Measurements from ENCODE around the gene KIF17. TPM values are rescaled to one million over a fixed set of nuclear protein-coding genes. Genes with fewer than 3 reads are reported as not detected.
"Not testable (repeated sequence)": the region's sequence is repeated elsewhere in the genome, so short reads cannot be mapped to it uniquely, and the experiment has no call there.

The KIF17 gene
- polyA plus RNA-seq, 5 donors = 5.5 to 12.1 (median 8.4) TPM

DNA sequence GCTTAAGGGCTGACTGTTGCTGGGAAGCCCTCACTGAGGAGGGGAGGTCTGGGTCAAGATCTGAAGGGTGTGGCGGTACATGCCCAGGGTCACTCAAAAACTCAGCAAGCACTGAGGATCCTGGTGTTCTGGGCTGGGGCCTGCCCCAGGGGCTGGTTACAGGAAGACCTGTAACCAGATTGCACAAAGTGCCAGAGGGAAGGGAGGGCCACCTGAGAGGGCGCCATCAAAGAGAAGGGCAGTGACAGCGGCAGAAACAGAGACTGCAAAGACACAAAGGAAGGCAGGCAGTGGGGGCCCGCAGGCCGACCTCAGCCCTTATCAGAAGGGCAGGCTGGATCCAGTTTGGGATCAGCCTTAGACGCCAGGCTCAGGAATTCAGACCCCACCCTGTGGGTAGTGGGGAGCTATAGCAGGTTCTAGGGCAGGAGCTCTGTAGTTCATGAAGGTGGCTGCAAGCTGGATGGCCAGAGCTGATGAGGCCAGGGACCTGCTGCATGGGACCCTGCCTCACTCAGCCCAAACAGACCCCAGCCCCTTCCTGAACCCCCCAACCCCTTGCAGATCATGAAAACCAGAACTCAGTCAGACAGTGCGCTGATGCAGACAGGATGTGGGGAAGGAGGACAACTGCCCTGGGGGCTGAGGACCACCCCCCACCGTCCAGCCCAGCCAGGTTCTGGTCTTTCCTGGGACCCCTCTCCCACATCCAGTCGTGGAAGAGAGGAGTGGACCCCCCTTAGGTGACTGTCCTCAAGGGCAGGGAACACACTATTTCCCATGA, 10.8 kb upstream of the KIF17 start:
- no peak for DNase-seq

DNA sequence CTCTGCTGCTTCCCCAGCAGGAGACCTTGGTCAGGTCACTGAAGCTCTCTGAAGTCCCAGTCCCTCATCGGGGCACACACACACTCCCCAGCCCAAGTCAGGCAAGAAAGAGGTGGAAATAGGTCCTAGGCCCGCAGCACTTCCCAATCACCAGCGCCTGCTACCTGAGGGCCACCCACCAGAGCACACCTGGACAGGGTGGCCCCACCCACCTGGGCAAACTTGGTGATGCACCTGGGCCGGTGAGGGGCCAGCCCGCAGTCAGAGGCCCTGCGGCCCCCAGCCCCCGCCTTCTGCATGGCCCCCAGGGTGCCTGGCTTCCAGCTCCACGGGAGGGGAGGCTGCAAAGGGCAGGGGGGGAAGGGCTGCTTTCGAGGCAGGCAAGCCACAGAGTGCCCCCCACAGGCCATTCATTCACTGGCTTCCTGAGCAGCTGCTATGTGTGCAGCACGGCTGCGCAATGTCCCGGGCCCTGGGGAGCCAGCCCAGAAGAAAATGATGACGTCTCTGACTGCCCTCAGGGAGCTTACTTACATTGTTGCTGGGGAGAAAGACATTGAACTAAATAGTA, 10.0 kb upstream of the KIF17 start:
- no peak for DNase-seq

DNA sequence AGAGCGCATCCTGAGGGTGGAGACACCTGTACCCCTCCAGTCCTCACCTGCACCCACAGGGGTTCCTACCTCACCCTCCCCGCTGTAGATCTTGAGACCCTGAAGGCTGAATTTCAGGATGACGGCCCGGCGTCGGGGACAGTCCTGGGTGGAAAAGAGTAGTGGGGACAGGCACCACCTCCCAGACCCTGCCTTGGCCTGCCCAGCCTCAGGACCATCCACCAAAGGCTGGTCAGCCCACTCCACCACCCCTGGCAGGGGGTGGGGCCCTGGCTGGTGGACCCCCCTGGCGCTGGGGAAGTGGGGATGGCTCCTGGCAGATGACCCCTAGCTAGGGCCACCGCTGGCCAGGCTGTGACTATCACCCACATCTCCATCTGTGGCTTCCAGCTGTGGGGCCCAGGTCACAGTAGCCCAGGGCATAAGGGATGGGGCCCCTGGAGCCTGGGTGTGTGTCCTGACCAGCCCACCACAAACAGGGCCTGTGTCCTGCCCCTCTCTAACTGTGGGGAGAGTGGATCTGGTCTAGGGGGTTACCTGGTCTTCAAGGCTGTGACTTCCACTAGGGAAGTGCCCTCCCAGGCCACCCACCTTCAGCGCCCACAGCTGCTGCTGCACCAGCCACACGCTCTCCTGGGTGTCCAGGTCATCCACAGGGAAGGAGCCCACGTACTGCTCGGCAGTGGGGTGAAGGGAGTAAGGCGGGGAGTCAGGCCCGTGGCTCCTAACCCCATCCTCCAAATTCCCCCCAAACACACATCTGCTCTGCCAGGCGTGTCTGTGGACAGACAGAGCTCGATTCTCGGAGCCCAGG, 9.3 kb upstream of the KIF17 start:
- no peak for DNase-seq

DNA sequence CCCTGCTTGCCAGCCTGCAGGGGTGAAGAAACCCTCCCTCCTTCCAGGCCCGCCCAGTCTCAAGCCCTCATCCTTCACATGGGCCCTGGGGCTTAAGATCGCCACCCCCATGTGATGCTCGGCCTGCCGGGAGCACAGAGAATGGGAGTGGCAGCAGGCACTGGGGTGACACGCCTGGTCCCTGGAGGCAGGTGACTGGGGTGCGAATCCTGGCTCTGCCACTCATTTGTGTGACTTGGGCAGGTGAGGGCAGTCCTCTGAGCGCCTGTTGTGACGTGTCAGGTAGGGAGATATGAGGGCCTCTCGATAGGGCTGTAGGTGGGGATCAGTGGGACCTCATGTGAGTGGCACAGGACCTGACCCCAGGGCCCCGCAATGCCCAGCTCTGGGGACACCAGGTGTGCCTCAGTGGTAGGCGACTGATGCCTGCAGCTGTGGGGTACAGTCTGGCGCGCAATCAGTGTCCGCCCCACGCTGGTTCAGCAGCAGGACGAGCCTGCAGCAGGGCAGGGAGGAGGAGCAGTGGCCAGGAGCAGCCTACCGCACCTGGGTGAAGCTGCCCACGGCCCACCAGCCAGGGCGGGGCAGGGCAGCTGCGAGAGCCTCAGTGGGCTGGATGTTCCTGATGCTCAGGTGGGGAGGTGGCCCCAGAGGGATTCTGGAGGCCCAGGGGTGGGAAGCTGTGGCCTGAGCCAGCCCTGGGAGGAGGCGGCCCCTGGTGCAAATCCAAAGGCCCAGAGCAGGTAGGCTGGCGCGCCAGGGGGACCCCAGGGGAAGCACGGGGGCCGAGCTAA, 8.5 kb upstream of the KIF17 start:
- no peak for DNase-seq

DNA sequence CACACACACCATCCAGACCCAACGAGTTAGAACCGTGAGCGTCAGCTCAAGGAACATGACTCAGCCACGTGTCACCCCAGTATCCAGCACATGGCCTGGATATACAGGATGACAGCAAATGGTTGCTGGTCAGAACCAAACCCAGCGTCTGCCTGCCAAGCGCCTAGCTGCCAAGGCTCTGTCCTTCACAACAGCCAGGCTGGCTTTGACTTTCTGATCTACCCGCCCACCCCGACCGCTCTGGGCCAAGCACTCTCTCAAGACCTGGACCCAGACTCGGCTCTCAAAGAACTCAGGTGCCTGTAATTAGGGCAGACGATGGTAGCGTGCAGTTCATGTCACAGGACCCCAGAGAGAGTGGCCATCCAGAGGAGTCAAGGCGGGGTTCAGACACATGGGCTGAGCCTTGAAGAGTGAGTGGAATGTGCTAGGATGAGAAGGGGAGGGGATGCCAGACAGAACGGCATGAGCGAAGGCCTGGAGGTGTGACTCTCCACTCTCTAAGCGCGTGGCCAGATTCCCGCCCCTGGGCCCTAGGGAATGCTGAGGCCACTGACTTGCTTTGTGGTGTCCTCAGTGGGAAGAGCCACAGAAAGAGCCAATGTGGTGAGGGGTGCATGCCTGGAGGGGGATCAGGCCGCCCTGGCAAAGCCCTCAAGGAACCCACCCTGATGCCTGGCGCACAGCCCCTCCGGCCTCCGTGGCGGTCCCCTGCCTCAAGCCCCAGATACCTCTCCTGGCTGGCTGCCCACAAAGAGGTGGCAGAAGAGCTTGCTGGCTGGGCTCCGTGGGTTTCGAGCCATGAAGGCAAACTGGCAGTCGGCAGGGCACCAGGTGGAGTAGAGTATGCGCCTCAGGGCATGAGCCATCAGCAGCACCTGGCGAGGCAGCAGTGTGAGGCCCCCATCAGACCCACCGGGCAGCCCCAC, 7.6 kb upstream of the KIF17 start:
- no peak for DNase-seq

DNA sequence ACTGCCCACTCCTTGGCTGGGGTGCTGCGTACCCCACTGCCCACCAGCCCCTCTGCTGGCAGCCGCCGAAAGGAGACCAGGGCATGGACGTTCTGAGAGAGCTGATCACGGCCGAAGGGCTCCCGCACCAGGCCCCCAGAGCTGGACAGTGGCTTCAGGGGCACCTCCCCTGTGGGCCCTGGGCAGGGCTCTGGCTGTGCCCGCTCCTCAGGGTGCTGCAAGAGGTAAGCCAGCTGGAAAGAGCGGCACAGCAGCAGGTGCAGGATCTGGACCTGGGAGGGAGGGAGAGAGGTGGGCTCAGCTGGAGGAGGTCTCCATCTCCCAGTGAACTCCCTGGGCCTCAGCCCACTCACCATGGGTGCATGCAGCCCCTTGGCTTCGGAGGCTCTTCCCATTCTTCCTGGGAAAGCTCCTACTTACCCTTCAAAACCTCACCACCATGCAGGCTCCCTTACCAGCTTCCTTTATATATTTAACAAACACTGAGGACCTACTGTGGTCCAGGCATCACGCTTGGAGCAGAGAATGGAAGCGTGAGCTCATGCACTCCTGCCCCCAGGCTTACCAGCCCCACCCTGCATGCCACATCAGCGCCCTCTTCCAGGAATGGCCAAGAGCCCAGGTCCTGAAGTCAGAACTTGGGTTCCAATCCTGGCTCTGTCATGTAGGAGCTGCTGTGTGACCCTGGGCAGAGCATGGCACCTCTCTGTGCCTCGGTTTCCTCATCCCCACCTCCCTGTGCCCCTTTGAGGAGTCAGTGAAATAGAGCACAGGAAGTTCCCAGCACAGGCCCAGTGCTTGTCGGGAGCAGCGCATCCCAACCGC, 6.8 kb upstream of the KIF17 start:
- DNase-seq = no peak

DNA sequence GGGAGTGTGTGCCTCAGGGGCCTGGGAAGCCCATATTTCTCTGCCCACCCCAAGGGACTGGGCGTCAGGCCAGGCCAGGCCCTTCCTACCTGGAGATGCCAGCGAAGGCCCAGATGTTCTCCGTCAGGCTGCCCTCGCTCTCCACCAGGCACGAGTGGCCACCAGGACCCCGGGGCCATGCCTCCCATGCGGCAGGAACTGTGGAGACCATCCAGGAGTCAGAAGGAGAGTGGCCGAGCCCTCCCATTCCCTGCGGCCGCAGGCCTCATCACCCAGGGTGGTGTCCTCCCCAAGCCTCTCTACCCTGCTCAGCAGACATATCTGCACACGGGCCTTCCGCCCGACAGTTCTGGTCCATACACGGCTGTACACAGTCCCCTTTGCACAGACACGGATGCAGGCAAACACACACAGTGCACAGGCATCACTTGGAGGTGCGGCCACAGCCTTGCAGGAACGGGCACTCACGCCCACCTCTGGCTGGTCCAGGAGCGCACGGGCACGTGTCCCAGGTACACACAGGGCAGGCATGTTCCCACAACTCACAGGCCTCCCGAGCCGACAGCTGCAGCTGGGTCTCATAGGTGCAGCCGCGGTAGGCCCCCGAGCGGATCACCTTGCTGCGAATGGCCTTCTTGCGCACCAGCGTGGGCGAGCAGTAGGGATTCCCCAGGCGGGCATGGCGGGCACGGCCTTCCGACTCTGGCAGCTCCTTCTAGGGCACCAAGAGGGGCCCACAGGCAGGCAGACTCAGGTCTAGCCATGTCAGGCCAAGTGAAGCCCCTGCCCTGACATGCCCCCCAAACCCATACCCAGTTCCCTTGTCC, 5.9 kb upstream of the KIF17 start:
- no peak for DNase-seq

DNA sequence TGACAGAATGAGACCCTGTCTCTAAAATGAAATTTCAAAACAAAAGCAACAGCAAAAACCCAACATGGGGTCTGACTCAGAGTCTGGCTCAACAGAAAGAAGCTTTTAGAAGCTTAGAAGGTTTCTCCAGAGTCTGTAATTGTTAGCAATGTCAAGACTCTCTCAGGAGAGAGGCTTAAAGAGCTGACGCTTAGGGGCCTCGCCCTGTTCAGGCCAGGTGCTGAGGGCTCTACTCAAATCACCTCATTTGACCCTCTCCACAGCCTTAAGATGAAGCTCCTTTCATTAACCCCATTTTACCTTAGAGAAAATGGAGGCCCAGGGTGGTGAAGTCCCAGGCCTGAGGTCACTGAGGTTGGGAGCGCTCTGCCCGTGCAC, 5.3 kb upstream of the KIF17 start:
- no peak for DNase-seq

DNA sequence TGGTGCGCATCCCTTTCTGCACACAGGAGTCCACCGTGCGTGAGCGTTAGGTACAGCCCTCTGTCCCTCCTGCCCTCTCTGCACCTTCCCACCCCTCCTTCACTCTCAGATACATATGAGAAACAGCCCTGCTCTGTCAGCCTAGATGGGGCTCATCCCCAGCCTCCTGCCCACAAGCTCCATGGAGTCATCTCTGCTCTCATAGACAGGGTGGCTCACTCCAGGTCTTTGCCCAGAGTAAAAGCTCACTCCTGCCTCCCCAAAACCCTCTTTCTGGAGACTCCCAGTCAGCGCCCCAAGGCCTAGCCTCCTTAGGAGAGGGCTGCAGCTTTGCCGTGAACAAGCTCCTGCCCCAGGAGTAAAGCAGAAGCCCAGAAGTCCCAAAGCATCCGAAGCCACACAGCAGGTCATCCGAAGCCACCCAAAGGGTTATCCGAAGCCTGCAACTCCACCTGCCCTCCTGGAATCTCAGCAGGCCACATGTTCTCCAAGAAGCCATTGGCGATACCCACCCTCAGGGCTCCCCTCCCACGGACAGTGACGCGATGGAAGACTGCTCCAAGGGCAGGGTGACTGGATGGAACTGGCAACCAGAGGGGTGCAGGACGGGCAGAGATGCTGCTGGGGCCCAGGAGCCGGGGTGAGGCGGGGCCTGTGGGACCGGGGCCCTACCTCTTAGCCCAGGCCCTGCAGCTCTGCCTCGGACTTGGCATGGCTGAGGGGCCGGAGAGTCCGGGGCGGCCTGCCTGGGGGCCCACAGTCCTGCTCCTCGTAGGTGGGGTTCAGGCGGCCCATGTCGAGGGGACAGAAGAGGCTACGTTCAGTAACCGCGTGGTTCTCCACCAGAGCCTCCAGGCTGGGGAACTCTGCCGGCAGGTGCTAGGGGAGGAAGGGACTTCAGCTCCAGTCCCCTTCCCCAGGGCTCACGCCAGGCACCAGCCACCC, 3.6 kb upstream of the KIF17 start:
- no peak for DNase-seq

DNA sequence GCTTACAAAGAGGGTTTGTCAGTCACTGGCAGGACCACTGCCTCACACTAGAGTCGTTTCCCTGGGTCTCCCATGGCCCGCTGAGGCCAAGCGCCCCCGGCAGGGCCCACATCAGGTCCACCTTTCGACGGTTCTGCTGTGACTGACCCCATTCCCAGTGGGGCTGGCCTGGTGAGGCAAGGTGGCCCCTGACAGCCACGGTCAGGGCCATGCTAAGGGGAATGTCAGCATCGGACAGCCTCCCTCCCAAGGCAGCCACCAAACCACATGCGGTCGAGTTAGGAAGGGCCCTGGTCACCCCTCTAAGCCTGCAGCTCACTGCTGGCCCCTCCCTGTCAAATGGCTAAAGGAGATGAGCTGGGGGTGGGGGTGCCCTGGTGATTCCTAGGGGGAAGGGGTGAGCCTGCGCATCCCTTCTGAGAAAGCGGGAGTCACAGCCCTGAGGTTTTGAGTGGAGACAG, 2.9 kb upstream of the KIF17 start:
- DNase-seq = no peak

DNA sequence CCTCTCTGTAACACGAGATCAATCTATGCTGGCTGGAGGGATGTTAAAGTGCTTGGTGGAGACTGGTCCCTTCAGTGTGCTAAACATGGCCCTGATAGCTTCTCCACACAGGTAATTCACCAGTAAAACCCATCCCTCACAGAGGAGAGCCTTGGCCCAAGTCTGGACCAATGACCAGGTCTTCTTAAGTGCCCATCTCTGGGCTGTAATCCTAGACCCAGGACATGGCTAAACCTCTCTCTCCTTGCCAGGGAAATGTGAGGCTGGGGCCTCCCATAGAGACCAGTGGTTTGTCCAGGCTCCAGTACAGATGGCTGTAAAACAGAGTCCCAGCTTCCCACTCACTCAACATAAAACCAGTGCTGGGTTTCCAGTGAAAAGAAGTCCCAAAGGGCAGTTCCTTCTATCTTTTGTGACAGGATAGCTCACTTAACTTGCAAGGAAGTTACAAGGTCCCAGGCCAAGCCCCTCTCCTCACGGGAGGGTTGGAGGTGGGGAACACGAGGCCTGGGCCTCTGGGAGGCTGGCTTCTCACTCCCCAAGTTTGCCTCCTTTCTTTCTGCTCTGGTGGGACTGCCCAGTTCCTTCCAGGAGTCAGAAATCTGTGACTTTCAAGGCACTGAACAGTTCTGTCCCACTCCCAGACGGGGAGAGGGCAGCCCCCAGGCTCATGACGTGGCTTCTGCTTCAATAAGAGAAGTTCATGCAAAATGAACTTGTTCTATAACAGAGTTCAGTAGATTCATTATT, 2.2 kb upstream of the KIF17 start:
- no peak for DNase-seq

DNA sequence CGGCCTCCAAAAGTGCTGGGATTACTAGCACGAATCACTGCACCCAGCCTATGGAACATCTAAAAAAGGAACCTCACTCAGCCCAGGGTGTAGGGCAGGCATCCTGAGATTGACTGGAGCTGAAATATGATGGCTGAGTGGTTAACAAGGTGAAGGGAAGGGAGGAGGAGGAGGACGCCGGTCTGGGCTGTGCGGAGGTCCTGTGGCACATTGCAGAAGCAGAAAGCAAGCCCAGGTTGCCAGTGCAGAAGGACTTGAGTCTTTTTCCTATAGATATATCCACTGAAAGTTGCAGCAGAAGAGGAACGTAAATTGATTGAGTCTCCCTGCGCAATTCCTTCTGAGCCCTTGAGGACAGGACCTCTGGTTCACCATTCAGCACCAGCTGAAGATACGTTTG, 1.5 kb upstream of the KIF17 start:
- no peak for DNase-seq

DNA sequence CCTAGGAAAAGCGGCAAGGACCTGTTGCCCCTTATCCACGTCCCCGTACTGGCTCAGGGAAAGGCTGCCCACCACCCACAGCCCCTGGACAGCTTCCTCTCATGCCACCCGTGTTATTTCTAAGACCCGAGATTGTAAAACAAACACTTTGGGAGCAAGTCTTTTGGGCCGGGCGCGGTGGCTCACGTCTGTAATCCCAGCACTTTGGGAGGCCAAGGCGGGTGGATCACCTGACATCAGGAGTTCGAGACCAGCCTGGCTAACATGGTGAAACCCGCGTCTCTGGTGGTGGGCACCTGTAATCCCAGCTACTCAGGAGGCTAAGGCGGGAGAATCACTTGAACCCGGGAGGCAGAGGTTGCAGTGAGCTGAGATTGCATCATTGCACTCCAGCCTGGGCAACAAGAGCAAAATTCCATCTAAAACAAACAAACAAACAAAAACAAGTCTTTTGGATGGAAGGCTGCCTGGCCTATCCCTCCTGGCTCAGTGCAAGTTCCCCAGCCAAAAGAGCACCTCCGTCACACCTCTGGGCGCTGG, 606 bp upstream of the KIF17 start:
- not testable (repeated sequence) for DNase-seq

DNA sequence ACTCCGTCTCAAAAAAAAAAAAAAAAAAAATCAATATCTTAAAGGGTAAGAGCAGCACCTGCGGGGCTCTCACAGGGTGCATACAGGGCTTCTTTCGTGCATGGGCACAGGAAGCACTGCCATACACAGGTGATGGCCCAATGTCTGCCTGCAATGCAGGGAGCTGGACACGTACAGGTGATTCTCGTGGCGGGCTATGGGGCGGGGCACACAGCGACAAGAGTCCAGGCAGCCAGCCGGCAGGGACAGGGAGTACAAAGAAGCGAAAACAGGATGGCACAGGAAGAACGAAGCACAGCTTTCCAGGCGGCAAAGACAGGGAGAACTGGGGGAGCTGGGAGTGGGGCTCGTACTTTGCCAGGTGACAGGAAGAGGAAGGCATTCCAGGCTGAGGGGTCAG, 1.6 kb downstream of the KIF17 start:
- no peak for DNase-seq

DNA sequence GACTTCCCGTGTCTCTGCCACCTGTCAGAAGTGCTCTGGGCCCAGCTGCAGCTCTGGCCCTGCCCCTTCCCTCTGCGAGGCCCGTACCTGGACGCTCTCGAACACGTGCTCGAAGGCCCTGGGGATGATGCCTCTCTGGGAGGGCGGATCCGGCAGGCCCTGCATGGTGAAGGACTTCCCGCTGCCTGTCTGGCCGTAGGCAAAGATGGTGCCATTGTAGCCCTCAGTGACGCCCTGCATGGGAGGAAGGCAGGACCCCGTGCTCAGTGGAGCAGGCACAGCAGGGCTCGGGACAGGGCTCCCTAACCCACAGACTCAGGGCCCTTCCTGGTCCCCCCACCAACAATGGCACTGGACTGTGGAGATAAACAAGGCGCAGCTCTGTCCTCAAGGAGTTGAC, 2.4 kb downstream of the KIF17 start:
- DNase-seq = no peak

DNA sequence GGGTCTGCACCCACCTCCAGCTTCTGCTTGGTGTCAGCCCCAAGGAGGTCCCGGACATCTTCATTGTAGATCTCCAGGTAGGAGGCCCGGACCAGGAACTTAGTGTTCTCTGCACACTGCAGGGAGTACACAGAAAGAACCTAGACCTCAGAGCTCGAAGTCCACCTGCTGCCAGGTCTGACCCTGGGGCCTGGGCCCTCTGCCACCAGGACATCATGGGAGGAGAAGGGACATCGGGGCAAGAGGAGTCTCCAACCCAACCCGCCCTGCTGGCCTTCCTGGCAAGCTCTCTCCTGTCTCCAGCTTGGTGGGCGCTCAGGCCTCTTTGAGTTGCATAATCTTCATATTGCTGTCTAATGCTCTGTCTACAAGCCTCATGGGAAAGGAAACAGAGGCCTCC, 4.4 kb downstream of the KIF17 start:
- DNase-seq = no peak

DNA sequence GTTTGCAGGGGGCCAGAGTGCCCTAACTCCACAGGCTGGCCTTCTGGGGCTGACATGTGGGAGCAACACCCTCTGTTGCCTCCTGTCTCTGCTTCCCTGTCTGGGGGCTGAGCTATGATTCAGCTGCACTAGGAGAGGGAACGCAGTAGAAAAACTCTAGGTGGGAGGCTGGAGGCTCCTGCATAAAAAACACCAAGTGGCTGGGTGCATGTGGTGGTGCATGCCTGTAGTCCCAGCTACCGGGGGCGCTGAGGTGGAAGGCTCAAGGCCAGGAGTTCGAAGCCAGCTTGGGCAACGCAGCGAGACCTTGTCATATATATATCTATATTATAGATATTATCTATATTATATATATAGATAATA, 5.6 kb downstream of the KIF17 start:
- no peak for DNase-seq

All from right lung (tissue), 5 donors.